ENCODE measurements around the gene KLHDC8B. TPM values are rescaled to one million over a fixed set of nuclear protein-coding genes. Genes with fewer than 3 reads are reported as not detected.

Gene KLHDC8B
- total and polyA plus RNA-seq, 10 of the 15 experiments (the other 5 are each of a cell fraction or from before 2014, with no cell fraction given) = 0.31 to 1.5 (median 0.85) TPM; not detected in 1

DNA sequence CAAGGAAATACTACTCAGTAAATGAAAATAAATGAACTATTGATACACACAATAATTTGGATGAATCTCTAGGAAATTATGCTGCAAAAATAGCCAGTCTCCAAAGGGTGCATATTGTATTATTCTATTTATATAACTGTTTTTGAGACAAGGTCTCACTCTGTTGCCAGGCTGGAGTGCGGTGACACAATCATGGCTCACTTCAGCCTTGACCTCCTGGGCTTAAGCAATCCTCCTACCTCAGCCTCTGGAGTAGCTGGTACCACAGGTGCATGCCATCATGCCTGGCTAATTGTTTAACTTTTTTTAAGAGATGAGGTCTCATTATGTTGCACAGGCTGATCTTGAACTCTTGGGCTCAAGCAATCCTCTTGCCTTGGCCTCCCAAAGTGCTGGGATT lies 12.5 kb downstream of the KLHDC8B start:
- SMC1A ChIA-PET (ENCODE audit: uncharacterized antibody, unreplicated experiment) = no interaction called here
- WGBS (ENCODE audit: insufficient coverage, insufficient replicate concordance, low lambda C conversion rate, missing lambda C conversion rate) = 100% methylated on average over 1 of the region's 1 CpG
- no peak for ATAC-seq

GRCh38 chr3:49191741-49192140 lies 20.3 kb downstream of the KLHDC8B start:
- Histone ChIP-seq H3K27ac (ENCODE audit: control insufficient read depth, insufficient read depth) (no peak overlapping the region), H3K36me3 (ENCODE audit: control insufficient read depth in 2 of 2, insufficient read depth in 2 of 2, low read length in 1 of 2) (no peaks in the 10 kb centered on the region), H2AFZ (ENCODE audit: control insufficient read depth, low read depth, low read length) (no peak overlapping the region), H3K9me3 (replicated peaks; ENCODE audit: control insufficient read depth, insufficient read depth, low read length) (no peaks in the 10 kb centered on the region), H4K20me1 (ENCODE audit: control insufficient read depth, insufficient read depth) (no peaks in the 10 kb centered on the region), H3K4me1 (ENCODE audit: control insufficient read depth, insufficient read depth, low read length) (no peaks in the 10 kb centered on the region), H3K9ac (ENCODE audit: control insufficient read depth, insufficient read depth, low read length) (no peak overlapping the region), H3K4me2 (ENCODE audit: control insufficient read depth, insufficient read depth) (no peak overlapping the region), H3K79me2 (ENCODE audit: control insufficient read depth, insufficient read depth, low read length) (no peaks in the 10 kb centered on the region), H3K4me3 (no peak overlapping the region), H3K27me3 (replicated peaks in 1 of 2; ENCODE audit: control insufficient read depth in 2 of 2, insufficient read depth in 2 of 2, low read length in 1 of 2) (0 out of 4 replicates have a peak, but pooled peaks cover 0 to 1% of the 10 kb centered on the region in 2 experiments)
- no peak for ATAC-seq
- CTCF ChIA-PET = no interaction called here
- WGBS (ENCODE audit: insufficient coverage, insufficient replicate concordance, low lambda C conversion rate, missing lambda C conversion rate) = 0% methylated on average over 1 of the region's 1 CpG
- in situ Hi-C loops (cut with MboI) (no loop called here), intact Hi-C loops (cut with micrococcal nuclease; ENCODE audit: unreplicated experiment) (no loop called here)
- FAIRE-seq = no peak
- POLR2A ChIA-PET = no interaction called here
- RAD21 ChIA-PET (ENCODE audit: unreplicated experiment) = no interaction called here
- no TSS peak for BruUV-seq (replicated peaks)
- SMC1A ChIA-PET (ENCODE audit: uncharacterized antibody, unreplicated experiment) = no interaction called here
- no peak for DNase-seq (ENCODE audit: low read depth, low spot score)
- no peak for TF ChIP-seq GABPA (IDR thresholded peaks at IDR 0.05; ENCODE audit: low read depth)
- no peak for TF ChIP-seq ZBTB33 (IDR thresholded peaks at IDR 0.05)
- no peak for TF ChIP-seq BHLHE40 (IDR thresholded peaks at IDR 0.05; ENCODE audit: borderline replicate concordance in 1 of 2, low read depth in 2 of 2, low read length in 1 of 2)
- TF ChIP-seq MTA2 (IDR thresholded peaks at IDR 0.05; ENCODE audit: low read depth) = no peak
- TF ChIP-seq E4F1 (IDR thresholded peaks at IDR 0.05; ENCODE audit: borderline replicate concordance, partially characterized antibody) = no peak
- TF ChIP-seq MYC (IDR thresholded peaks at IDR 0.05; ENCODE audit: insufficient read depth, insufficient read length, insufficient replicate concordance, low read length, severe bottlenecking) = no peak

More for the DNA sequence above, 12.5 kb downstream of the KLHDC8B start:
- TF ChIP-seq STAT1 (conservative IDR thresholded peaks at IDR 0.05) (no peak), TBL1XR1 (IDR thresholded peaks at IDR 0.05; ENCODE audit: low read depth, low read length) (no peak), ELK1 (IDR thresholded peaks at IDR 0.05; ENCODE audit: low read depth, low read length) (no peak)
- in situ Hi-C loops (cut with MboI) = no loop called here
- Histone ChIP-seq H3K4me2 (ENCODE audit: control insufficient read depth, insufficient read depth) (no peak overlapping the region), H3K4me3 (no peak overlapping the region), H3K27ac (ENCODE audit: control insufficient read depth, insufficient read depth) (no peak overlapping the region), H3K4me1 (ENCODE audit: control insufficient read depth, insufficient read depth, low read length) (no peaks in the 10 kb centered on the region), H3K27me3 (replicated peaks in 1 of 2; ENCODE audit: control insufficient read depth in 2 of 2, insufficient read depth in 2 of 2, low read length in 1 of 2) (0 out of 4 replicates have a peak, but pooled peaks cover 0 to 1% of the 10 kb centered on the region in 2 experiments), H3K36me3 (ENCODE audit: control insufficient read depth in 2 of 2, insufficient read depth in 2 of 2, low read length in 1 of 2) (no peaks in the 10 kb centered on the region), H3K79me2 (ENCODE audit: control insufficient read depth, insufficient read depth, low read length) (no peaks in the 10 kb centered on the region), H4K20me1 (ENCODE audit: control insufficient read depth, insufficient read depth) (no peaks in the 10 kb centered on the region), H3K9ac (ENCODE audit: control insufficient read depth, insufficient read depth, low read length) (no peak overlapping the region), H2AFZ (ENCODE audit: control insufficient read depth, low read depth, low read length) (no peak overlapping the region), H3K9me3 (replicated peaks; ENCODE audit: control insufficient read depth, insufficient read depth, low read length) (no peaks in the 10 kb centered on the region)
- no TSS peak for BruUV-seq (replicated peaks)
- ChIA-PET CTCF (interaction anchor here (0.7 kb wide), 1 partner anchor 9 kb away, joined by 3 read pairs; no protein-coding TSS in a partner anchor), RAD21 (ENCODE audit: unreplicated experiment) (no interaction called here), POLR2A (no interaction called here)
- DNase-seq (ENCODE audit: low read depth, low spot score) (no peak), FAIRE-seq (no peak)
- intact Hi-C loops (cut with micrococcal nuclease; ENCODE audit: unreplicated experiment) = no loop called here

Data from GM12878 (cell line).